ENCODE results near the gene BSG.

BSG gene

GRCh38 chr19:535017-535835 lies 37.2 kb upstream of the BSG start:
- Histone ChIP-seq H3K4me2 (ENCODE audit: low read length) (no peak overlapping the region), H3K14ac (ENCODE audit: low read length) (no peak overlapping the region), H3K9me3 (ENCODE audit: insufficient read depth, low read depth, low read length) (peaks cover 1% of the 10 kb centered on the region), H4K12ac (ENCODE audit: low read depth, low read length) (no peak overlapping the region), H3K23ac (ENCODE audit: low read length) (no peak overlapping the region), H3K79me1 (ENCODE audit: low read length) (peaks cover 19% of the 10 kb centered on the region), H4K91ac (ENCODE audit: low read depth, low read length) (no peak overlapping the region), H2BK5ac (ENCODE audit: low read depth, low read length, poor library complexity) (no peak overlapping the region), H3K4me1 (ENCODE audit: control insufficient read depth in 1 of 2, insufficient read depth in 2 of 2, low read length in 2 of 2) (peaks cover 9 to 15% of the 10 kb centered on the region in 2 experiments), H3K27ac (ENCODE audit: low read depth, low read length) (no peak overlapping the region), H2BK120ac (ENCODE audit: insufficient read depth, low read length, poor library complexity) (no peak overlapping the region), H2BK12ac (ENCODE audit: low read length) (no peak overlapping the region), H3K18ac (ENCODE audit: low read length) (peak overlapping the region; percentile 37), H3K4me3 (ENCODE audit: low read depth, low read length) (no peak overlapping the region), H3K4ac (ENCODE audit: low read depth, low read length) (peak overlapping the region; percentile 12), H3K27me3 (ENCODE audit: insufficient read depth, low read length) (no peaks in the 10 kb centered on the region), H3K9ac (ENCODE audit: low read length) (no peak overlapping the region), H4K8ac (ENCODE audit: low read depth, low read length) (no peak overlapping the region), H3K36me3 (ENCODE audit: control insufficient read depth in 1 of 2, insufficient read depth in 2 of 2, low read length in 2 of 2) (peaks cover 47 to 48% of the 10 kb centered on the region in 2 experiments), H2AFZ (ENCODE audit: insufficient read depth, low read length, poor library complexity) (no peak overlapping the region), H3K79me2 (ENCODE audit: control insufficient read depth, insufficient read depth, low read length, poor library complexity) (peaks cover 32% of the 10 kb centered on the region), H2AK5ac (ENCODE audit: low read length) (no peak overlapping the region)
- DNase-seq: peak; percentile 93
- no CpG with 5 or more reads among the region's 16 CpGs for WGBS (ENCODE audit: extremely low coverage, insufficient coverage, insufficient read length)

GRCh38 chr19:536031-536880 lies 36.1 kb upstream of the BSG start:
- no peak overlapping the region for H3K27ac ChIP-seq (ENCODE audit: low read depth, low read length)
- no peak overlapping the region for H2AFZ ChIP-seq (ENCODE audit: insufficient read depth, low read length, poor library complexity)
- no peak overlapping the region for H3K9ac ChIP-seq (ENCODE audit: low read length)
- H2BK120ac ChIP-seq (ENCODE audit: insufficient read depth, low read length, poor library complexity): no peak overlapping the region
- H3K4me3 ChIP-seq (ENCODE audit: low read depth, low read length): no peak overlapping the region
- H3K23ac ChIP-seq (ENCODE audit: low read length): no peak overlapping the region
- H3K4ac ChIP-seq (ENCODE audit: low read depth, low read length): no peak overlapping the region
- no peak for DNase-seq
- H4K8ac ChIP-seq (ENCODE audit: low read depth, low read length): no peak overlapping the region
- H2BK5ac ChIP-seq (ENCODE audit: low read depth, low read length, poor library complexity): no peak overlapping the region
- H3K27me3 ChIP-seq (ENCODE audit: insufficient read depth, low read length): no peaks in the 10 kb centered on the region
- no peak overlapping the region for H2AK5ac ChIP-seq (ENCODE audit: low read length)
- peaks cover 15% of the 10 kb centered on the region for H3K79me1 ChIP-seq (ENCODE audit: low read length)
- H3K36me3 ChIP-seq (ENCODE audit: control insufficient read depth in 1 of 2, insufficient read depth in 2 of 2, low read length in 2 of 2): peaks cover 54% of the 10 kb centered on the region in 2 experiments
- no peak overlapping the region for H4K91ac ChIP-seq (ENCODE audit: low read depth, low read length)
- peaks cover 27% of the 10 kb centered on the region for H3K79me2 ChIP-seq (ENCODE audit: control insufficient read depth, insufficient read depth, low read length, poor library complexity)
- no peak overlapping the region for H3K4me2 ChIP-seq (ENCODE audit: low read length)
- H3K14ac ChIP-seq (ENCODE audit: low read length): no peak overlapping the region
- H3K4me1 ChIP-seq (ENCODE audit: control insufficient read depth in 1 of 2, insufficient read depth in 2 of 2, low read length in 2 of 2): peaks cover 9 to 13% of the 10 kb centered on the region in 2 experiments
- no peak overlapping the region for H3K18ac ChIP-seq (ENCODE audit: low read length)
- no peak overlapping the region for H2BK12ac ChIP-seq (ENCODE audit: low read length)
- peaks cover 1% of the 10 kb centered on the region for H3K9me3 ChIP-seq (ENCODE audit: insufficient read depth, low read depth, low read length)
- no peak overlapping the region for H4K12ac ChIP-seq (ENCODE audit: low read depth, low read length)
- no CpG with 5 or more reads among the region's 55 CpGs for WGBS (ENCODE audit: extremely low coverage, insufficient coverage, insufficient read length)

GRCh38 chr19:536881-537404 lies 35.5 kb upstream of the BSG start:
- no peak overlapping the region for H2AFZ ChIP-seq (ENCODE audit: insufficient read depth, low read length, poor library complexity)
- peaks cover 1% of the 10 kb centered on the region for H3K9me3 ChIP-seq (ENCODE audit: insufficient read depth, low read depth, low read length)
- H3K4me1 ChIP-seq (ENCODE audit: control insufficient read depth in 1 of 2, insufficient read depth in 2 of 2, low read length in 2 of 2): peaks cover 9 to 13% of the 10 kb centered on the region in 2 experiments
- no CpG with 5 or more reads among the region's 26 CpGs for WGBS (ENCODE audit: extremely low coverage, insufficient coverage, insufficient read length)
- H2AK5ac ChIP-seq (ENCODE audit: low read length): no peak overlapping the region
- no peak overlapping the region for H2BK5ac ChIP-seq (ENCODE audit: low read depth, low read length, poor library complexity)
- no peak overlapping the region for H2BK120ac ChIP-seq (ENCODE audit: insufficient read depth, low read length, poor library complexity)
- no peak overlapping the region for H3K9ac ChIP-seq (ENCODE audit: low read length)
- no peak overlapping the region for H4K8ac ChIP-seq (ENCODE audit: low read depth, low read length)
- H3K18ac ChIP-seq (ENCODE audit: low read length): no peak overlapping the region
- peaks cover 61% of the 10 kb centered on the region in 2 experiments for H3K36me3 ChIP-seq (ENCODE audit: control insufficient read depth in 1 of 2, insufficient read depth in 2 of 2, low read length in 2 of 2)
- DNase-seq: no peak
- H3K79me1 ChIP-seq (ENCODE audit: low read length): peaks cover 14% of the 10 kb centered on the region
- no peak overlapping the region for H3K23ac ChIP-seq (ENCODE audit: low read length)
- H3K27ac ChIP-seq (ENCODE audit: low read depth, low read length): no peak overlapping the region
- H3K4me3 ChIP-seq (ENCODE audit: low read depth, low read length): no peak overlapping the region
- H4K12ac ChIP-seq (ENCODE audit: low read depth, low read length): no peak overlapping the region
- no peak overlapping the region for H2BK12ac ChIP-seq (ENCODE audit: low read length)
- no peak overlapping the region for H3K4ac ChIP-seq (ENCODE audit: low read depth, low read length)
- no peaks in the 10 kb centered on the region for H3K27me3 ChIP-seq (ENCODE audit: insufficient read depth, low read length)
- H3K79me2 ChIP-seq (ENCODE audit: control insufficient read depth, insufficient read depth, low read length, poor library complexity): peaks cover 23% of the 10 kb centered on the region
- H3K14ac ChIP-seq (ENCODE audit: low read length): no peak overlapping the region
- H4K91ac ChIP-seq (ENCODE audit: low read depth, low read length): no peak overlapping the region
- H3K4me2 ChIP-seq (ENCODE audit: low read length): no peak overlapping the region

DNA sequence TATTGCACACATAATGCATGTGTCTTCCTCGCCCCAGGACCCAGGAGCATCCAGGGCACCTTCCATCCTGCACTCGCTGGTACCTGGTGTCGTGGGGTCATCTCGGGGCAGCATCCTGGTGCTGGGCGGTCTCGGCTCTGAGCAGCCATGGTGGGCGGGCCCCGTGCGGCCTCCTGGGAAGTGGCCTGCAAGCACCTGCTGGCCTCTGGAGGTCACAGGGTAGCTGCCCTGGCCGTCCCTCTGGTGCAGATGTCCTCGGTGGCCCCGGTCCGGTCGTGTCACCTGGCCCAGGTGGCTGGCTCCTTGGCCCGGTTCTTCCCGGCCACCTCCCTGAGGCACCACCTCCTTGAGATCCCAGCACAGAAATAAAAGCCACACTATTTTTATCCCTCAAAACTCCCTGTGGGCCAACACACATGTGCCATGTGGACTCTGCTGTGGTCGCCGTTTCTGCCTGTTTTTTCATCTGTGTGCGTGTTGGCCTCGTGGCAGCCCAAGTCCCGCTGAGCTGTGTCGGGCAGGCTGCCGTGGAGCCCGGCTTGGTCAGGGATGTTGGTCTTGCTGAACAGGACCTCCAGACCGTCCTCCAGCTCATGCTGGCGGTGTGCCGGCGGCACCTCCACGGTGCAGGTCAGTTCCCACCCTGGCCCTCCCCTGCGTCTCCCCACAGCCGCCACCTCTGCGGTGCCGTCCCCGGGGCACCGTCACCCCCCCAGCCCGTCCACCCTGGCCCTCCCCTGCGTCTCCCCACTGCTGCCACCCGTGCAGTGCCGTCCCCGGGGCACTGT lies 33.6 kb upstream of the BSG start:
- no peak overlapping the region for H2BK12ac ChIP-seq (ENCODE audit: low read length)
- H3K4me2 ChIP-seq (ENCODE audit: low read length): no peak overlapping the region
- peaks cover 1% of the 10 kb centered on the region for H3K9me3 ChIP-seq (ENCODE audit: insufficient read depth, low read depth, low read length)
- H3K4me3 ChIP-seq (ENCODE audit: low read depth, low read length): no peak overlapping the region
- H3K9ac ChIP-seq (ENCODE audit: low read length): no peak overlapping the region
- no peak overlapping the region for H3K14ac ChIP-seq (ENCODE audit: low read length)
- no peak overlapping the region for H2BK120ac ChIP-seq (ENCODE audit: insufficient read depth, low read length, poor library complexity)
- WGBS (ENCODE audit: extremely low coverage, insufficient coverage, insufficient read length): no CpG with 5 or more reads among the region's 40 CpGs
- H3K27ac ChIP-seq (ENCODE audit: low read depth, low read length): no peak overlapping the region
- H3K4ac ChIP-seq (ENCODE audit: low read depth, low read length): no peak overlapping the region
- peak overlapping the region; percentile 17 for H3K18ac ChIP-seq (ENCODE audit: low read length)
- DNase-seq: no peak
- H2AFZ ChIP-seq (ENCODE audit: insufficient read depth, low read length, poor library complexity): no peak overlapping the region
- H2AK5ac ChIP-seq (ENCODE audit: low read length): no peak overlapping the region
- no peak overlapping the region for H4K8ac ChIP-seq (ENCODE audit: low read depth, low read length)
- no peaks in the 10 kb centered on the region for H3K79me1 ChIP-seq (ENCODE audit: low read length)
- peaks cover 5% of the 10 kb centered on the region for H3K79me2 ChIP-seq (ENCODE audit: control insufficient read depth, insufficient read depth, low read length, poor library complexity)
- H3K27me3 ChIP-seq (ENCODE audit: insufficient read depth, low read length): no peaks in the 10 kb centered on the region
- no peak overlapping the region for H4K12ac ChIP-seq (ENCODE audit: low read depth, low read length)
- no peak overlapping the region for H3K23ac ChIP-seq (ENCODE audit: low read length)
- no peak overlapping the region for H2BK5ac ChIP-seq (ENCODE audit: low read depth, low read length, poor library complexity)
- H3K4me1 ChIP-seq (ENCODE audit: control insufficient read depth in 1 of 2, insufficient read depth in 2 of 2, low read length in 2 of 2): peaks cover 3 to 5% of the 10 kb centered on the region in 2 experiments
- no peak overlapping the region for H4K91ac ChIP-seq (ENCODE audit: low read depth, low read length)
- H3K36me3 ChIP-seq (ENCODE audit: control insufficient read depth in 1 of 2, insufficient read depth in 2 of 2, low read length in 2 of 2): peaks cover 67 to 70% of the 10 kb centered on the region in 2 experiments

Data from trophoblast cell (in vitro differentiated cells and primary cell).